ENCODE measurements around the gene OR56A3. TPM values are rescaled to one million over a fixed set of nuclear protein-coding genes. Genes with fewer than 3 reads are reported as not detected.

OR56A3 gene
- total and polyA plus RNA-seq, 10 of the 15 experiments (the other 5 are each of a cell fraction or from before 2014, with no cell fraction given): not detected

- 51% methylated on average over 15 of the region's 15 CpGs for WGBS (ENCODE audit: insufficient coverage, insufficient replicate concordance, low lambda C conversion rate, missing lambda C conversion rate)
- Histone ChIP-seq H2AFZ (ENCODE audit: control insufficient read depth, low read depth, low read length) (no peak overlapping the region), H3K36me3 (ENCODE audit: control insufficient read depth in 2 of 2, insufficient read depth in 2 of 2, low read length in 1 of 2) (no peaks in the 10 kb centered on the region), H3K9ac (ENCODE audit: control insufficient read depth, insufficient read depth, low read length) (no peak overlapping the region), H3K4me3 (no peak overlapping the region), H3K9me3 (replicated peaks; ENCODE audit: control insufficient read depth, insufficient read depth, low read length) (peaks cover 1% of the 10 kb centered on the region; the same call in 1 of the 3 replicates), H3K79me2 (ENCODE audit: control insufficient read depth, insufficient read depth, low read length) (no peaks in the 10 kb centered on the region), H3K4me2 (ENCODE audit: control insufficient read depth, insufficient read depth) (no peak overlapping the region), H3K27ac (ENCODE audit: control insufficient read depth, insufficient read depth) (no peak overlapping the region), H3K27me3 (replicated peaks in 1 of 2; ENCODE audit: control insufficient read depth in 2 of 2, insufficient read depth in 2 of 2, low read length in 1 of 2) (no peaks in the 10 kb centered on the region), H3K4me1 (ENCODE audit: control insufficient read depth, insufficient read depth, low read length) (no peaks in the 10 kb centered on the region), H4K20me1 (ENCODE audit: control insufficient read depth, insufficient read depth) (no peaks in the 10 kb centered on the region)
- no TSS peak for BruUV-seq (replicated peaks)
- ChIA-PET POLR2A (no interaction called here), CTCF (no interaction called here), RAD21 (ENCODE audit: unreplicated experiment) (no interaction called here), SMC1A (ENCODE audit: uncharacterized antibody, unreplicated experiment) (no interaction called here)
- in situ Hi-C loops (cut with MboI): no loop called here
- TF ChIP-seq TCF7 (IDR thresholded peaks at IDR 0.05; ENCODE audit: borderline replicate concordance) (no peak), CBFB (IDR thresholded peaks at IDR 0.05; ENCODE audit: low read depth) (no peak), SP1 (IDR thresholded peaks at IDR 0.05; ENCODE audit: low read depth, low read length) (no peak), CHD4 (IDR thresholded peaks at IDR 0.05) (no peak), MYC (IDR thresholded peaks at IDR 0.05; ENCODE audit: insufficient read depth, insufficient read length, insufficient replicate concordance, low read length, severe bottlenecking) (no peak), ELK1 (IDR thresholded peaks at IDR 0.05; ENCODE audit: low read depth, low read length) (no peak), CREM (IDR thresholded peaks at IDR 0.05; ENCODE audit: low read depth) (no peak)
- no peak for DNase-seq (ENCODE audit: low read depth, low spot score)
- FAIRE-seq: no peak
- intact Hi-C loops (cut with micrococcal nuclease; ENCODE audit: unreplicated experiment): no loop called here
- ATAC-seq: no peak
Observed at GRCh38 chr11:5928811-5929210, 13.2 kb upstream of the OR56A3 start.

Data from GM12878 (cell line).